A204.1 (cell line): ENCODE results near the gene BZW1.

Experiments used
- FAIRE-seq: peaks from 2 replicates; lab custom pipeline; 2012; peaks lifted over from hg19 to GRCh38; lab: Jason Lieb, UNC

Gene BZW1

DNA sequence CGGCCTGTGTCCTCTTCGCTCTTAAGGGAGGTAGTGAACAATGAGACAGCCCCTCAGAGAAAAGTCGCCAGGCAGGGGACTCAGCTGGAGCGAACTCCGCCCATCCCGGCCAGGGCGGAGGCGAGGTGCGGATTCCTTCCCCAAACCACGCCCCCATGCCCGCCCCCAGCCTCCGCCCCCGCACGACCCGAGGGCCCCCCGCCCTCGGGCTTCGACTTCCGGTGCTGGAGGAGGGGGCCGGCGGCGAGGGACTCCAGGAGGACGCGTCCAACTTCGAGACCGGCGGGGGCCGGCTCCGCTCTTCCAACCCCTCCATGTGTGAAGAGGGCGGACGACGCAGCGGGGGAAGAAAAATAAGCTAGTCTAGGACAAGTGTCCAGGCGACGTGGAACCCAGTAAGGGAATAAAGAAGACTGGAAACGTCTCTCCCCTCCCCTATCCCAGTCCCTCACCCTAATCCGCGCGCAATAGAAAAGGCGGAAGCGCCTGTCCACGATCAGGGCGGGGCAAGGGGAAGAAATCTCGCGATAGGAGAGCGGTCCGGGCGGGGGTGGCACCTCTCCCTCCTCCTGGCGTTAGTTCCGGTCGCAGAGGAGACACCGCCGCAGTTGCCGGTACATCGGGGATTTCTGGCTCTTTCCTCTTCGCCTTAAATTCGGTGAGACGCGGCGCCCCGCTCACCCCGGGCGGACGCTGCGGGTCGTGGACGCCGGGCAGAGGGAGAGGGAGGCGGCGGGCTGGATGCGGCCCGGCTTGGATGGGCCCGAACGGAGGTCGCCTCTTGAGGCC, at the start of gene BZW1:
Gene BZW1 (plus strand): TSS at position 578 of the 789 bp plus-strand sequence. CDS start 1,308 bp downstream, outside the sequence.
- peak; percentile 82 for FAIRE-seq

DNA sequence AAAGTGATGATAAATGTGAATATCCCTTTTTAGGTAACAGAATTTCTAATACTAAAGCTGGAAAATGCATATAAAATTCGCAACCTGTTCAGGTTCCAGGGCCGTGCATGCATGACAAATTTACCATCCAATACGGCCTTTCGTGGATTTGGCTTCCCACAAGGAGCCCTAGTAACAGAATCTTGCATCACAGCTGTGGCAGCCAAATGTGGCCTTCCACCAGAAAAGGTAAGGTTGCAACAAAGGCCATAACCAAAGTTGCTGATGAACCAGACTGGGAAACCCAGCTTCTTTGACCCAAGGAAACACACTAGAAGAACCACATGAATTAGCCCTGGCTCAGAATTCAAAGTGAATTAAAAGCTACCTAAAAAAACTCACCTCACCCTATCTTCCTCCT, 49.6 kb upstream of the BZW1 start:
- no peak for FAIRE-seq

DNA sequence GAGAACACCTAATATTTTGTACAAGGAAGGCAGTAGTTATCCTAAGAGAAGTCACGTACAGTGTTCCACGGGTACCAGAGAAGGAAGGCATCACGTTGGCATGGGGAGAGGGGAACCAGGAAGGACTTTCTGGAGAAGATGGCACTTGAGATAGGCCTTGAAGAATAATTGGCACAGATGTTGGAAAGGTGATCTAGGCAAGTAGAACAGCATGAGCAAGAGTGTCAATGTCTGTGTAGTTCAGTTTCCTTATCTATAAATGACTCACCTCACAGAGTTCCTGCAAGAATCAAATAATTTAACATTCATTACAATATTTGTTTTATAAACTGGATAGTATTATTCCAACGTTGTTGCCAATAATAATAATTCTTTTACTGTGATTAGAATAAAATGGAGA, 48.3 kb upstream of the BZW1 start:
- FAIRE-seq: no peak

DNA sequence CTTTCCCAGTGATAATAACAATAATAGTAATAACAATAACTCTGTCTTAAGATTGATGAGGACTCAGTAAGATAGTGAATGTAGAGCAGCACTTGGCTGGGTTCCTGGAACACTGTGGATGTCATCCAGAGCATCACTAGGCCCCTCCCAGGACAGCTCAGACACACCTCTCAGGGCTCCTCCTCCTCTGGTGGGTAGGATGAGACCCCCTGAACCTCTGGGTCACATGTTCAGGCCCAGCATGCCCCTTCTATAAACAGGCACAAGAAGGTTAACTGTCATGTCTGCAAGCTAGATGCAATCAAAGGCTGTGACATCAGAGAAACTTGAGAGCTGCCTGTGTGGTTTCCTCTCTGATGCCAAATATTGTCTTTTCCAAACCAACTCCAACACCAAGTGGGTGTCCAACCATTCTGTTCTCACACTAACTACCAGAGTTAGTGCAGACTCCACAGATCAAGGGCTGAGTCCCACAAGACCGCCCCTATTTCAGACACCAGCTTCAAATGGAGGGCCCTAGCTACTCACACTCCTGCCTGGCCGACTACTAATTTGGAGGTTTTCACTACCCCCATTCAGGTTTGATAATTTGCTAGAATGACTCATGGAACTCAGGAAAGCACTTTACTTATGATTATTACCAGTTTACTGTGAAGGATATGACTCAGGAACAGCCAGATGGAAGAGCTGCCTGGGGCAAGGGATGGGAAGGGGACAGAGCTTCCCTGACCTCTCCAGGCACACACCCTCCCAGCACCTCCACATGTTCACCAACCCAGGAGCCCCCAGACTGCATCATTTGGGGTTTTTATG, 46.4 kb upstream of the BZW1 start:
- no peak for FAIRE-seq

DNA sequence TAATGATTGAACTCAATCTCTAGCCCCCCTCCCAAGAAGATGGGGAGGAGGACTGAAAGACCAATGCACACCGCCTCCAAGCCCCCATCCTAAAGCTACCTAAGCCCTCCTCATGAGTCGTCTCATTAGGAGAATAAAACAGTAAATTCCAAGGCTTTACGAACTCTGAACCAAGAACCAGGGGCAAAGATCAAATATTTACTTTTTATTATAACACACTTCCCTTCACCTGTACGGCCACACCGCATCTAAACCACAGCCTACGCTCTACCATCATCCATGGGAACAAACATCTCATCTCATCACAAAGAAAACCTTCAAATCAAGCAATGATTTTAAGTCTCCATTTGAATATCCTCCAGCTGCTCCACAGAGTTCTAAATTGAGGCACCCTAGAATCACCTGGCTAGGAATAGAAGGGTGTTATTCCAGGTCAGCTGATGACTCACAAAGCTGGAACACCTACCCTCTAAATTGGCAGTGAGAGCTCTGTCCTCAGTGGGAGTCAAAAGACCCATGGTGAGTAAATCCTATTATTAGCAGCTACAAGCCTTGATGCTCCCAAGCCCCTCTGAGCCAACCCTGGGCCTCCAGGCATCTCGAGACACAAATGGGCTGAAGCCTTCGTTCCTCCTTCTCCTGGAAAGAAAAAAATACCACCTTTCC, 45.6 kb upstream of the BZW1 start:
- no peak for FAIRE-seq

DNA sequence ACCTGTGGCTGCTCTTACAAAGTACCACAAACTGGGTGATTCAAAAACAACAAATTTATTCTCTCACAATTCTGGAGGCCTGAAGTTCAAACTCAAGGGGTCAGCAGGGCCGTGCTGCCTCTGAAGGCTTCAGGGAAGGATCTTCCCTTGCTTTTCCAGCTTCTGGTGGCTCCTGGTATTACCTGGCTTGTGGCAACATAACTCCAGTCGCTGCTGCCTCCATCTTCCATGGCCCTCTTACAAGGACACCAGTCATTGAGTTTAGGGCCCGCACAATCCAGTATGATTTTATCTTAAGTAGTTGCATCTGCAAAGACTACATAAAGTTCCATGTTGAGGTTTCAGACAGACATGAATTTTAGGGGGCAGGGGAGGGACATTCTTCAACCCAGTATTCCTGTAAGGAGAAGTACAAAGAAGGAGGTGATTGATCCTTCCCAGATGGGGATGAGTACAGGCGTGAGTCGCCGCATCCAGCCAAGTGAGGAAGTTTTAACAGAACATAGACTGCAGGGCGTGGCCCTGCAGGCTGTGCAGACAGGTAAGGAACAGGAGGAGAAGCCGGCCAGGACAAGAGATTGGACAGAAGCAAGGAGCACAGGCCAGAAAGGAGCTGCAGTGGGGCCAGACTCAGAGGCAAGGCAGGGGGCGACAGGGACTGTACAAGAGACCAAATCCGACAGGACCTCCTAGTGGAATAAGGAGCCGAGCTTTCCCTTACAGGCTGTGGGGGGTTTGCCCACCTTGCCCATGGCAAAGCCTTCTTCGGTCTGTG, 44.4 kb upstream of the BZW1 start:
- no peak for FAIRE-seq

DNA sequence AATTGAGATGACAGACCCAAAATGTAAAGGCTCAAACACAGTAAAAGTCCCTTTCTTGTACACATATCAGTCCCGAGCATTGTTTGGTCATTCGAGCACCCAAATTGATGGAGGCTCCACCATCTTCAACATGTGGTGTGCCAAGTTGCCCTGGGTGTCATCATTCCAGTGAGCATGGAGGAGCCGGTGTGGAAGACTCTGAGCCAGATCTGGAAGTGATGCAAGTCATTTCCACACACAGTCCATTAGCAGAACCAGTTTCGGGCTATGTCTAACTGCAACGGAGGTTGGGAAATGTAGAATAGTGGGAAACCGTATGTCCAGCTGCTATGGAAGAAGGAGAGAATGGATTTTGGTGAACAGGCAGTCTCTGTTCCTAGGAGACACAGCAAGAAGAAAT, 40.9 kb upstream of the BZW1 start:
- FAIRE-seq: no peak

DNA sequence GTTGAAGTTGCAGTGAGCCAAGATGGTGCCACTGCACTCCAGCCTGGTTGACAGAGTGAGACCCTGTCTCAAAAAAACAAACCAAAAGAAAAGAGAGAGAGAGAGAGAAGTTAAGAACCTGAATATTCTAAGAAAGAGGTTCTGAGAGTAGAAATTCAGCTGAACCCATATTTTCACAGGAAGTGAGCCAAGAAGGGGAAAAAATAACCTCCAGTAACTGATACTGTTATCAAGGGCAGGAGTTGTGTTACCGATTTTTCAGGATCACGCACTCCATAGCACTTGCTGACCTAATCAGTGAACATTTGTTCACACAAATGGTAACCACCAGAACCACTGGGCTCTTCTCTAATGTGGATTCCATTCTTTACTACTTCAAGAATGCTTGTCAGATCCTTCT, 39.1 kb upstream of the BZW1 start:
- FAIRE-seq: no peak

DNA sequence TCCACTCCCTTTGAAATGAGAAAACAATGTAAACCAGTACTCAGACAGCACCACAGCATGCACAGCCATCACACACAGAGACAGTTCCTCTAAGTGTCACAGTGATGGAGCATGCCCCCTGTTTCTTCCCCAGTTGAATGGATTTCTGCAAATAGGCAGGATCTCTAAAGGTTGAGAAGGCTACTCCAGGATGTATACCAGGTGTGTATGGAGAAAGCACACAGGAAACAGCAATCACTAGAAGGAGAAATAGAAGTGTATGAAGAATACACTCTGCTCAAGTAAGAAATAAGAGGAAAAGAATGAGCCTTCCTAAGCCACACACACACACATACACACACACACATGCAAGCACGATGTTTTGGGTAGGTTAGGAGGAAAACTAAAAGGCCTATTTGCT, 38.6 kb upstream of the BZW1 start:
- no peak for FAIRE-seq

DNA sequence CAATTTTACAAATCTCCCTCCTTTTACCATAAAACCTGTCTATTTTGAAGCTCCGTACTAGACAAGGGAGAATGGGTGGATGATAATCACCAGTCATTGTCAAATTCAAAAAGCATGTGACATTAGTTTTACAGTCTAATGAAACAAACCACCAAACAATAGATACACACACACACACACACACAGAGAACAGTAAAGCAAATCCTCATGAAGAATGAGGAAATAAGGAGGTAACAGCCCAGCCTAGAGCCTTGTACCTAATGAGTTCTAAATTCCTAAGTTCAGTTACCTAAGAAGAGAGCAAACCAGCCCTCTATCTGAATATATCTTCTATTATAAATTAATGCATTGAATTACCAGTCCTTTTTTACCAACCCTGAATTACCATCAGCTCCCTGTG, 36.8 kb upstream of the BZW1 start:
- no peak for FAIRE-seq

DNA sequence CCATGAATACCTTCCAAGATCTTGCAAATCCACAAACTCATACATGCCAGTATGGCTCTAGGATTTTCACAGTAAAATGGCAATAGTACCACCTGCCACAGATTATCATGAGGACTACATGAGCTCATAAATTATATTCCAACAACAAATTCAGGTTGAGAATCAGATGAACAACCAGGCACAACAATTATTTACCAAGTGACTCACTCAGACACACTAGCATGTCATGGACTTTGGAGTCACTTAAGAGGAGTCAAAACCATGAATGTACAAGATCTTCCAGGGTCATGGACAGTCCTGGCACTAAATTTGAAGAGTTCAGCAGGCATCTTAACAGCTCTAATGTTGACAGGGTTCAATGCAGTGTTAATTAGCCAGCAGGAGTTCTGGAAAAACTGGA, 34.4 kb upstream of the BZW1 start:
- no peak for FAIRE-seq

DNA sequence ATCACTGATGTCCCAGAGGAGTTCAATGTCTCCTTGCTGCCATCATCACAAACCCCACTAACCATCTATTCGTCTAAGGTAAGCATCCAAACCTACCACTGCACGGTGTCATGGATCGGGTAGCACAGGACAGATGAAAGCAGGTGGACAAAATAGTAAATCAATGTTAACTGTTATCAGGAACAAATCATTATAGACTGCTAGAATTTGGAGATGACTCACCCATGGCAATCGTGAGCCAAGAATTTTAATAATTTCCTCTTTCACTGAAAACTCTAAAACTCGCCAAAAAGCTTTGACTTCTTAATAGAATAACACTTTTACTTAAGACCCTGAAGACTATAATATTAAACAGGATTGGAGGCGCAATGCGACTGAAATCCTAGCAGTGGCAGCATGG, 33.7 kb upstream of the BZW1 start:
- FAIRE-seq: no peak

DNA sequence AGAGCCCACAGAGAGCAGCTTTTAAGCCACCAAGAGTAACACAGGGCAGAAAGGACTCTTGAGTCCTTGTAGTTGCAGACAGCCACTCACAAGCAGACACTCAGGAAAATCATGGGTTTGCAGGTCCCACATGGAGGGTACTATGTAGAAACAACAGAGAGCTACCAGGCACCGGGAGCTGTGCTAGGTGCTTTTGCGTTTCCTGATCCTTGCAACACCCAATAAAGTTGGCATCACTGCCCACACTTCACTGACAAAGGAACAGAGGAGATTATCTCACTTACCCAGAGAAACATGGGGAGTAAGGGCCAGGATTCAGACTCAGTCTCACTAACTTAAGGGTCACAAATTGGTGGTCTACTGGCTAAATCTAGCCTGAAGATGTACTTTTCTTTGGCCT, 32.5 kb upstream of the BZW1 start:
- no peak for FAIRE-seq

DNA sequence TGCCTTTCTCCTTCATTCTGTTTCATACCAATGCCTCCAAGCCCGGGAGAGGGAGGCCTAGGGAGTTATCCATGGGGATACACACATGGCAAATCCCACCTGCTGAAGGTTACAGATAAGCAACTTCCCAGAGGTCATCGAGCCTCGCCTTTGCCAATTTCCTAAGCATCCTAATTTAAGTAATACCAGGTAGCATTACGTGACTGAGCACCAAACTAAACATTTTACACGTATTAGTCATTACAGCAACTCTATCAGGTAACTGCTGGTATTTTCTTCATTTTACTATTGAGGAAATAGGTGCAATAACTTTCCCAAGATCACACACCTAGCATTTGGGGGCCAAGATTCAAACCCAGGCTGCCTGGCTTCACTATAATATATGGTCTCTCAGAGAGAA, 30.1 kb upstream of the BZW1 start:
- no peak for FAIRE-seq

DNA sequence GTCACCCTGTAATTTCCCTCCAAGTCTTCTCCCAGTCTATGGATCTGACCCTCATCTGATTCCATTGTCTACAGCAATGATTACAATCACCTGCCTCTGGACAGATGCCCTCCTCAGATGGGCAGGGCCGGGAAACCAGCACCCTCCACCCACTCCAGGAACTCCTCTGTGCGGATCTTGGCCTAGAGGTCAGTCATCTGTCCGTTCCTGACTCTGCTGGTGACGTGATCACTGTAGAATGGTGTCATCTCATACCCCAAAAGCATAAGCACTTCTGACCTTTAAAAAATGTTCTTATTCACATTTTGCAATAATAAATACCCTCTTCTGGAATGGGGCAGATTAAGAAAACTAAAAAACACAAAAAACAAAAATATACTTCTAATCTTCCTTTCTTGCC, 29.5 kb upstream of the BZW1 start:
- no peak for FAIRE-seq

DNA sequence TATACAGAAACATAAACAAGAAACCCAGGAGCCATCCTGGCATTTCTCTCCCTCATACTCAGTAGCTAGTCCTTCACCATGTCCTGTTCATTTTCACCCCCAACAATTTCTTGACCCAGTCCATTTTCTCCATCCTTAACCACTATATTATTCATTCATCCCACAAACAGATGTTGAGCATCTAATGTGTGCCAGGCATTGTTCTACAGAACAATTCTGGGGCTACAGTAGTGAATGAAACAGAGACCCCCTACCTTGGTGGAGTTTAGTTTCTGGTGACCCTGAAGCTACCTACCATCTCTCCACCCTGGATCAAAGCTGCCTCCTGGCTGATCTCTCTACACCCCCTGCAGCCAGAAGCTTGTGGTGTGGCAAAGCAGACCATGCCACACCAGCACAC, 27.5 kb upstream of the BZW1 start:
- FAIRE-seq: no peak

DNA sequence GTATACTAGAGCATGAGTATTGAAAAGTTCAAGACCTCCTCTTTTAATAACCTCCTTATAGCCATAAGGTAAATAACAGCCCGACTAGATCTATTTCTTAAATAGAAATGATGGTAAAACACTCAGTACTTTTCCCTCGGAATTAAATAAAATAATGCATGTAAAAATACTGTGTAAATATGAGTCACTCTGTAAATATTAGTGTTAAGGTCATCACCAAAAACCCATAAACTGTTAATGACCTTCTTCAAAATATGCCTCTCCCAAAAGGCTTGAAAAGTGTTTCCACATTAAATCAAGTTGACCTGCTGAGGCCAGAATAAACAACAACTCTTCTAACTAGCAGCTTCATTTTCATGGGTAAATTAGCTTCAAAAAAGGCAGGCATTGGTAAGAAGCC, 25.3 kb upstream of the BZW1 start:
- FAIRE-seq: no peak

DNA sequence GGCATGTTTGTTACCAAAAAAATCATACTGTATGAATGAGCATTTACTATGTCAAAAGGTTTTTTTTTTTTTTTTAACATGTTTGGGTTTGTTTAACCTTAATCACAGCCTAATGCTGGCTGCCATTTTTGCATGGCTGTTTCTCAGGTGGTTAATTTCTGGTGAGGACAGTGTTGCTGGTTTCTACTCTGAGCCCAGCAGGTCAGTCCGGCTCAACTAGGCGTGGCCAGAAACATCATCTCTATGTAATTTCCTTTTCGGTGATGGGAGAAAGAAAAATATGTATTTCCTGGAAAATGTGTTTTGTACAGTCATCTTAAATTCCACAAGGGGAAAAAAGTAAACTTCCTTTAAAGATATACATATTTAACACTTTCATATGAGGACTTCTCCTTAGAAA, 24.9 kb upstream of the BZW1 start:
- FAIRE-seq: no peak

DNA sequence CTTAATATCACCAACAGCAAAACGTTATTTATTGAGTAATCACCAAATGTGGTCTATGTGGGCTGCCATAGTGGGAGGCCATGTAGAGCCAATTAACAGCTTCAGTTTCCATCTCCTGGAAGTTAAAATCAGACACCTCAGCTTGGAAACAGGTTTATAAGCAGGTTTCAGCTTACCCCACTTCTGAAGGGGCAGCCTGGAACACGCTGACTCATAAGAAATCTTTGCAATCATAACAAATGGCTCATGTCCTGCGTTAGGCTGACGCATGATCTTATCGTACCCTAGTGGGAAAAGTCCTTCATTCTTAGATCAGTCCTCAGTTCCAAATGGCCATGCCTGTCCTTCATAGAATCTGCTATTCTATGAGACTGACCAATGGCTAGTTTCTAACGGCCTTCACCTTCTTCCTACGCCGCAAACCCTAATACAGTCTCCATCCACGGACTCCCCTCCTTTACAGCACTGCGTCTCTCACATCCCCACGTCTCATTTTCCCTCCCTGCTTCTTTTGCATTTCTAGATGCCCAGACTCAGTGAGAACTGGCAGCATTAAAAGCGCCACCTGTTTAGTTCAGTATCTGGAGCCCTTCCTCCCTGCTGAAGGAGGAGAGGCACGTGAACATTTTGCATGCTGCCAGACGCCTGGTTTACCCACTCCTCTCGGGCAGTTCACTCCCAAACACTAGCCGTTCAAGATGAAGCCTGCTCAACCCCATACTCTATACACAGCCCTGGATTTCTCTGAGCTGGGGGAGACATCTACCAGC, 24.2 kb upstream of the BZW1 start:
- FAIRE-seq: no peak

DNA sequence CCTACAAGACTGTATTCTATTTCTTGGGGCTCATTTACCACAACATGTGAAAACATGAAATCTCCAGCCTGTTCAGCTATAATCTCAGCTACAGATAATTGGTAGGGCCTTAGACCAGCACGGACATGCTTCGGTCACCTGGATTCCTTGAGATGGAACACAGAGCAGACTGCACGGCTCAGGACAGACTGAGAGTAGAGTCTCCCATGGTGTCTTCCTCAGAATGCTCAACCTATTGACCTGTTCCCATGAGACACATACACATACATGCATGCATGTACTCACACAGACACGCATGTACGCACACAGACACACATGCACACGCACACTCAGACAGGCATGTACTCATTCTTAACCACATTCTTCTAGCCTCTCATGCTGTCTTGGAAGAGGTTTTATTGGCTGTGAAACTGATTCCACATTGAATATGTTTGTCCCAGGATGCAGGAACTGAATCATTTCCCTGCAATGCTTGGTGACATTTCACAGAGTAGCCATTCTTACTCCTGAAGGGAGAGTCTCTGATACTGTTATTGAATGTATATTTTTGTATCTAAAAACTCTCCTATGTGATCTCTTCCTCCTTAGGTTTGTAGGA, 23.5 kb upstream of the BZW1 start:
- FAIRE-seq: no peak

DNA sequence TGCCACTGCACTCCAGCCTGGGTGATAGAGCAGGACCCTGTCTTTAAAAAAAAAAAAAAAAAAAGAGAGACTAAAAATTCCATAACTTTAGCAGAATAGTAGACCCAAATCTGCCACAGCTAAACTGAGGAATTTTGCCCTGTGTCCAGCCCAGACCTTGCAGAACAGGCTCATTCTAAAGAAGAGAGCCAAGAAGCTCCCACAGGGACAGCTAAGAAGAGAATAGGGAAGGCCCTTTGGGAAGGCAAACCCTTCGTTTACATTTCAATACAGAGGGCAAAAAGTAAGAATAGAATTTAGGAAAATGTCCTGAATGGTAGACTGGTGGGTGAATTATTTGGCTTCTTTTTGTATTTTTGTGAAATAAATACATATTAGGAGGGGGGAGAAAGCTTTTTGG, 21.5 kb upstream of the BZW1 start:
- no peak for FAIRE-seq
